H1 (cell line): ENCODE results near the gene BIN1. TPM values are rescaled to one million over a fixed set of nuclear protein-coding genes. Genes with fewer than 3 reads are reported as not detected.

ENCODE experiments used
- CBX5 ChIP-seq: fragments of 300-800, 300-1000 bp; sonication (generic); IDR thresholded peaks from 2 replicates; pipeline ENCODE4 v1.7.1; 2016; ENCODE audit warnings: antibody characterized with exemption, low read length, low read depth
- CBX8 ChIP-seq: fragments of 300-800, 300-1000 bp; sonication (generic); IDR thresholded peaks from 2 replicates; pipeline ENCODE4 v1.7.1; 2016; ENCODE audit warnings: low read depth, low read length, borderline replicate concordance
- CTBP2 ChIP-seq: IDR thresholded peaks from 2 replicates; pipeline ENCODE4 v1.7.0; 2011; ENCODE audit warnings: borderline replicate concordance, mild to moderate bottlenecking, moderate library complexity, mixed read lengths, low read length; ENCODE audit not compliant: insufficient read depth, insufficient read length
- JUND ChIP-seq: IDR thresholded peaks from 2 replicates; pipeline ENCODE4 v1.6.1; 2011; ENCODE audit warnings: mild to moderate bottlenecking, improper control_type of control experiment, low read length
- KDM4A ChIP-seq: IDR thresholded peaks from one replicate; pipeline ENCODE4 v1.7.1; 2012; ENCODE audit warnings: low read depth, mild to moderate bottlenecking, moderate library complexity, low read length, inconsistent platforms; ENCODE audit not compliant: severe bottlenecking
- NANOG ChIP-seq: IDR thresholded peaks from 2 replicates; pipeline ENCODE4 v1.6.1; 2011; ENCODE audit warnings: low read length, low read depth, mild to moderate bottlenecking, inconsistent platforms; ENCODE audit not compliant: insufficient read depth, poor library complexity, severe bottlenecking
- TAF7 ChIP-seq: optimal IDR thresholded peaks from 2 replicates; pipeline ENCODE3; 2011; ENCODE audit warnings: low read depth, mild to moderate bottlenecking, inconsistent platforms, low read length, moderate library complexity, borderline replicate concordance
- polyA plus RNA-seq, 7 experiments: library from polyadenylated mRNA; depleted of rRNA in 3 of 7; stranded (reverse) in 5 of 7; unstranded in 2 of 7; fragments of >200 nt in 5 of 7; fragments of 200-250 nt in 2 of 7; gene quantifications; 1 replicate in 5 of 7; 2 replicates in 1 of 7; 4 replicates in 1 of 7; pipeline versions ENCODE4 v1.2.1 to v1.2.3, GENCODE V29; 2011 to 2013; ENCODE audit warnings: missing spikeins in 2 of 7, mixed read lengths in 2 of 7
- total RNA-seq: library from RNA; stranded (reverse); fragmentation: NEBNext Ultra II Directional; extraction: Animal tissue kit (Norgen Biotek cat#: 25700); gene quantifications from 2 replicates; pipeline ENCODE4 v1.2.1, GENCODE V29; 2021
- TF ChIP-seq, protein P1 (sequence below): fragments of 300-600 bp; sonication (generic); IDR thresholded peaks from 2 replicates; pipeline ENCODE4 v1.7.1; 2012; ENCODE audit warnings: low read length, moderate library complexity, mild to moderate bottlenecking, inconsistent platforms; ENCODE audit not compliant: insufficient replicate concordance
- TF ChIP-seq, protein P2 (sequence below): IDR thresholded peaks from 2 replicates; pipeline ENCODE4 v1.6.1; 2011; ENCODE audit warnings: low read length, improper control_type of control experiment

BIN1 gene
- total and polyA plus RNA-seq, 2 of the 8 experiments (the other 6 are each of a cell fraction or from before 2014, with no cell fraction given) = 23.6 to 35.6 TPM

DNA sequence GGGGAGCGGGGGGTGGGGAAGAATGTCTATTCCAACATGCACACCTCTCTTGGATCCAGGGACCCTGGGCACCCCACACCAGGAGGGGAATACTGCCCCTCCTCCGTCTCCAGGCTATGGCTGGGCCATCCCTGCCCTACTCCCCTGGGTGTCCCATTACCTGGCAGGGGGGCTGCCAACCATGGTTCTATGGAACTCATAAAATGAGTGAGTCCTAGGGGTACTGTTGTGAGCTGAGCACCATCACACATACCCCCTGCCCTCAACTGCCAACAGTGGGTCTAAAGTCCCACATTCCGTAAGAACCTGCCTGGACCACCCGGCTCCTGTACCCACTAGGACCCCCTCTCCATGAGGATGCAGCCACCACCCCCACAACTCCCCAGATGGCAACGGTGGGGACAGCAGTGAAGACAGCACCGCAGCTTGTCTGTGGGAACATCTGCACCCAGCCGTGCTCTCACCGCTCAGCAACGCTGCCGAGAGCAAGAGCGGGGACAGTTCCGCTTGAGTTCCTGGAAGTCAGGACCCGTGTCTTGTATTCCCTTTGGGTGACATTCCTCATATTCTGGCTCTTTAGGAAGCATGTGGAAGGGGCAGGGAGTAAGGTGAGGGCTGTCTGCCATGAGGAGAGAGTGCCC, 41.5 kb downstream of the BIN1 start (continued):
- TF ChIP-seq, protein P1, sequence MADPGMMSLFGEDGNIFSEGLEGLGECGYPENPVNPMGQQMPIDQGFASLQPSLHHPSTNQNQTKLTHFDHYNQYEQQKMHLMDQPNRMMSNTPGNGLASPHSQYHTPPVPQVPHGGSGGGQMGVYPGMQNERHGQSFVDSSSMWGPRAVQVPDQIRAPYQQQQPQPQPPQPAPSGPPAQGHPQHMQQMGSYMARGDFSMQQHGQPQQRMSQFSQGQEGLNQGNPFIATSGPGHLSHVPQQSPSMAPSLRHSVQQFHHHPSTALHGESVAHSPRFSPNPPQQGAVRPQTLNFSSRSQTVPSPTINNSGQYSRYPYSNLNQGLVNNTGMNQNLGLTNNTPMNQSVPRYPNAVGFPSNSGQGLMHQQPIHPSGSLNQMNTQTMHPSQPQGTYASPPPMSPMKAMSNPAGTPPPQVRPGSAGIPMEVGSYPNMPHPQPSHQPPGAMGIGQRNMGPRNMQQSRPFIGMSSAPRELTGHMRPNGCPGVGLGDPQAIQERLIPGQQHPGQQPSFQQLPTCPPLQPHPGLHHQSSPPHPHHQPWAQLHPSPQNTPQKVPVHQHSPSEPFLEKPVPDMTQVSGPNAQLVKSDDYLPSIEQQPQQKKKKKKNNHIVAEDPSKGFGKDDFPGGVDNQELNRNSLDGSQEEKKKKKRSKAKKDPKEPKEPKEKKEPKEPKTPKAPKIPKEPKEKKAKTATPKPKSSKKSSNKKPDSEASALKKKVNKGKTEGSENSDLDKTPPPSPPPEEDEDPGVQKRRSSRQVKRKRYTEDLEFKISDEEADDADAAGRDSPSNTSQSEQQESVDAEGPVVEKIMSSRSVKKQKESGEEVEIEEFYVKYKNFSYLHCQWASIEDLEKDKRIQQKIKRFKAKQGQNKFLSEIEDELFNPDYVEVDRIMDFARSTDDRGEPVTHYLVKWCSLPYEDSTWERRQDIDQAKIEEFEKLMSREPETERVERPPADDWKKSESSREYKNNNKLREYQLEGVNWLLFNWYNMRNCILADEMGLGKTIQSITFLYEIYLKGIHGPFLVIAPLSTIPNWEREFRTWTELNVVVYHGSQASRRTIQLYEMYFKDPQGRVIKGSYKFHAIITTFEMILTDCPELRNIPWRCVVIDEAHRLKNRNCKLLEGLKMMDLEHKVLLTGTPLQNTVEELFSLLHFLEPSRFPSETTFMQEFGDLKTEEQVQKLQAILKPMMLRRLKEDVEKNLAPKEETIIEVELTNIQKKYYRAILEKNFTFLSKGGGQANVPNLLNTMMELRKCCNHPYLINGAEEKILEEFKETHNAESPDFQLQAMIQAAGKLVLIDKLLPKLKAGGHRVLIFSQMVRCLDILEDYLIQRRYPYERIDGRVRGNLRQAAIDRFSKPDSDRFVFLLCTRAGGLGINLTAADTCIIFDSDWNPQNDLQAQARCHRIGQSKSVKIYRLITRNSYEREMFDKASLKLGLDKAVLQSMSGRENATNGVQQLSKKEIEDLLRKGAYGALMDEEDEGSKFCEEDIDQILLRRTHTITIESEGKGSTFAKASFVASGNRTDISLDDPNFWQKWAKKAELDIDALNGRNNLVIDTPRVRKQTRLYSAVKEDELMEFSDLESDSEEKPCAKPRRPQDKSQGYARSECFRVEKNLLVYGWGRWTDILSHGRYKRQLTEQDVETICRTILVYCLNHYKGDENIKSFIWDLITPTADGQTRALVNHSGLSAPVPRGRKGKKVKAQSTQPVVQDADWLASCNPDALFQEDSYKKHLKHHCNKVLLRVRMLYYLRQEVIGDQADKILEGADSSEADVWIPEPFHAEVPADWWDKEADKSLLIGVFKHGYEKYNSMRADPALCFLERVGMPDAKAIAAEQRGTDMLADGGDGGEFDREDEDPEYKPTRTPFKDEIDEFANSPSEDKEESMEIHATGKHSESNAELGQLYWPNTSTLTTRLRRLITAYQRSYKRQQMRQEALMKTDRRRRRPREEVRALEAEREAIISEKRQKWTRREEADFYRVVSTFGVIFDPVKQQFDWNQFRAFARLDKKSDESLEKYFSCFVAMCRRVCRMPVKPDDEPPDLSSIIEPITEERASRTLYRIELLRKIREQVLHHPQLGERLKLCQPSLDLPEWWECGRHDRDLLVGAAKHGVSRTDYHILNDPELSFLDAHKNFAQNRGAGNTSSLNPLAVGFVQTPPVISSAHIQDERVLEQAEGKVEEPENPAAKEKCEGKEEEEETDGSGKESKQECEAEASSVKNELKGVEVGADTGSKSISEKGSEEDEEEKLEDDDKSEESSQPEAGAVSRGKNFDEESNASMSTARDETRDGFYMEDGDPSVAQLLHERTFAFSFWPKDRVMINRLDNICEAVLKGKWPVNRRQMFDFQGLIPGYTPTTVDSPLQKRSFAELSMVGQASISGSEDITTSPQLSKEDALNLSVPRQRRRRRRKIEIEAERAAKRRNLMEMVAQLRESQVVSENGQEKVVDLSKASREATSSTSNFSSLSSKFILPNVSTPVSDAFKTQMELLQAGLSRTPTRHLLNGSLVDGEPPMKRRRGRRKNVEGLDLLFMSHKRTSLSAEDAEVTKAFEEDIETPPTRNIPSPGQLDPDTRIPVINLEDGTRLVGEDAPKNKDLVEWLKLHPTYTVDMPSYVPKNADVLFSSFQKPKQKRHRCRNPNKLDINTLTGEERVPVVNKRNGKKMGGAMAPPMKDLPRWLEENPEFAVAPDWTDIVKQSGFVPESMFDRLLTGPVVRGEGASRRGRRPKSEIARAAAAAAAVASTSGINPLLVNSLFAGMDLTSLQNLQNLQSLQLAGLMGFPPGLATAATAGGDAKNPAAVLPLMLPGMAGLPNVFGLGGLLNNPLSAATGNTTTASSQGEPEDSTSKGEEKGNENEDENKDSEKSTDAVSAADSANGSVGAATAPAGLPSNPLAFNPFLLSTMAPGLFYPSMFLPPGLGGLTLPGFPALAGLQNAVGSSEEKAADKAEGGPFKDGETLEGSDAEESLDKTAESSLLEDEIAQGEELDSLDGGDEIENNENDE = no peak
- TF ChIP-seq CBX5 = no peak
- TF ChIP-seq CTBP2 = no peak
- TF ChIP-seq JUND = no peak
- TF ChIP-seq TAF7 = no peak
- TF ChIP-seq NANOG = no peak
- TF ChIP-seq KDM4A = no peak
- TF ChIP-seq, protein P2, sequence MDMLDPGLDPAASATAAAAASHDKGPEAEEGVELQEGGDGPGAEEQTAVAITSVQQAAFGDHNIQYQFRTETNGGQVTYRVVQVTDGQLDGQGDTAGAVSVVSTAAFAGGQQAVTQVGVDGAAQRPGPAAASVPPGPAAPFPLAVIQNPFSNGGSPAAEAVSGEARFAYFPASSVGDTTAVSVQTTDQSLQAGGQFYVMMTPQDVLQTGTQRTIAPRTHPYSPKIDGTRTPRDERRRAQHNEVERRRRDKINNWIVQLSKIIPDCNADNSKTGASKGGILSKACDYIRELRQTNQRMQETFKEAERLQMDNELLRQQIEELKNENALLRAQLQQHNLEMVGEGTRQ = no peak
- TF ChIP-seq CBX8 = no peak
